AG10803 (cell line): ENCODE measurements around the gene ZNF813.

ENCODE experiments used
- DNase-seq: peaks from one replicate; pipeline ENCODE4 v3.0.0; 2010; ENCODE audit warnings: low read depth
- H3K4me3 ChIP-seq: 2 replicates; pipeline ENCODE4 v1.5.1; 2011; ENCODE audit warnings: mild to moderate bottlenecking, low read length, control low read depth
- CTCF ChIP-seq: conservative IDR thresholded peaks from 2 replicates; pipeline ENCODE4 v1.5.1; 2011; ENCODE audit warnings: mild to moderate bottlenecking, low read length, control low read depth, inconsistent platforms

Gene ZNF813

DNA sequence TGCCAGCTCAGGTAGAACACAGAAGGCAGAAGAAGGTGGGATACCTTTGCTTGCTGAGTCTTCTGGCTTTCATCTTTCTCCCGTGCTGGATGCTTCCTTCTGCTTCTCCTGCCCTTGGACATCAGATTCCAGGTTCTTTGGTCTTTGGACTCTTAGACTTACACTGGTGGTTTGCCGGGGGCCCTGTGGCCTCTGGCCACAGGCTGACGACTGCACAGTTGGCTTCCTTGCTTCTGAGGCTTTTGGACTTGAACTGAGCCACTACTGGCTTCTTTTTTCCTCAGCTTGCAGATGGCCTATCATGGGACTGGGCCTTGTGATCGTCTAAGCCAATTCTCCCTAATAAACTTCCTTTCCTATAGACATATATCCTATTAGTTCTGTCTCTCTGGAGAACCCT lies 50.6 kb downstream of the ZNF813 start:
- TF ChIP-seq CTCF = no peak
- no peak for DNase-seq

GRCh38 chr19:53518716-53519115 lies 51.2 kb downstream of the ZNF813 start:
- no peak for DNase-seq
- H3K4me3 ChIP-seq = no peak overlapping the region
- no peak for TF ChIP-seq CTCF

More for the DNA sequence above, 50.6 kb downstream of the ZNF813 start:
- H3K4me3 ChIP-seq = no peak overlapping the region

DNA sequence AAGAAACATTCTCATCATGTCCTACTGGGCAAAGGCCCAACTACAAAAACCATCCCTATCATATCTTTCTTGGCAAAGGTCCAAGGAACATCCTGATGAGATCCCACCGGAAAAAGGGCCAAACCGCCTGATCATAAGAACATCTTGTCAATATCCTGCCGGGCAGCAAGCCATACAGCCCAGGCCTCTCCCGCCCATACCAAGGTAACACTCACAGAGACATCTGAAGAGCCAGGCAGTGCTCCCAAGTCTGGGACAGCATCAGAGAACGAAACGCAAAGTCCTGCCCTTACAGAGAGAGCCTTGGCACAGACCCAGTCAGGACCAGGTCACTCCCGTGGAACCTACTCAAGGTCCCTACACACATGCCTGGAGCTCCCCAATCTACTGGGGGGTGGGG lies 51.9 kb downstream of the ZNF813 start:
- TF ChIP-seq CTCF = no peak
- no peak for DNase-seq
- no peak overlapping the region for H3K4me3 ChIP-seq

DNA sequence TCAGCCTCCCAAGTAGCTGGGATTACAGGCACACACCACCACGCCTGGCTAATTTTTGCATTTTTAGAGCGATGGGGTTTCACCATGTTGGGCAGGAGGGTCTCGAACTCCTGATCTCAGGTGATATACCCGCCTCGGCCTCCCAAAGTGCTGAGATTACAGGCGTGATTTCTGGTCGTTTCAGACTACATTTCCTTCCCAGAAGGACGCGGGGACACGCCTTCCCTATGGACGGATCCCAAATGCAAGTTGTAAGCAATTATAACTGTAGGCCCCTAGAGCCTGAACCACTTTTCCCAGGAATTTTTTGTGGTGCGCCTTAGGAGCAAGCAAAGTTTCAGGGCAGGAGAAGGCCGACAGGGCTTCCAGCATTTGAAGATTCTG lies 52.6 kb downstream of the ZNF813 start:
- H3K4me3 ChIP-seq = peak overlapping the region; percentile 94
- DNase-seq = no peak
- TF ChIP-seq CTCF = no peak

GRCh38 chr19:53520547-53521372 lies 53.2 kb downstream of the ZNF813 start:
- peak overlapping the region; percentile 94 for H3K4me3 ChIP-seq
- no peak for TF ChIP-seq CTCF
- peak; percentile 99 for DNase-seq

DNA sequence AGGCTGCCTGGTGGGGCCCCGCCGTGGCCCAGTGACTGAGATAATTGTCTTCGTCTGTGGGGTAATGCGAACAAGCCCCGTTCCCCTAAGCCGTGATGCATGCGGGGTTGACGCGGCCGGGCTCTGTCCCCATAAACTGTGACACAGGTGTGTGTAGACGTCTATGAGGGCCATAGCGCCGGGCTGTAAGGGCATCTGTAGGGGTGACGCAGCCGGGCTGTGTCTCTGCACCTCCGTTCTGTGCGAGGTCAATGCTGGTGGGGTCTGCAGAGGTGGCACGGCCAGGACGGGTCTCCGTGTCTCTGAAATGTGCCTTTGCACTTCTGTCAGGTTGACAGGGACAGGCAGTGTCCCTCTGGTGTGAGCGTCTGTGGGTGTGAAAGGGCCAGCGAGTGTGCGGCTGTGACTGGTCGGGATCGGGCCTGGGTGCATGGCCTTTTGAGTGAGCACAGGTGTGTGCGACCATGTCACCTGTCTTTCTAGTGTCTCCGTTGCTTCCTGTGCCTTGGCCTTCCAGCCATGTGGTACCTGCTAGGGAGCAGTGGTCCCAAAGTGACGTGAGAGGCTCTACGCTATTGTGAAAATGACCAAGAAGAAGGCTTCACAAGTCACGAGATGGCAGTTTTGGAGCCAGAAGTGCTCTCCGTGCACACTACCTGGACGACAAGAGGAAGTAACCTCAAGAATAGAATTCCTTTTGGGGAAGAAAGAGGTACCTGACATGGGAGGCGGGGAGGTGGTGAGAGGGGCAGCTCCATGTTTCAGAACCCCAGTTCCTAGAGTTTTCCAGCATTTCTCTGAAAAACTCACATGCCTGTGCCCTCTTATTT lies 54.1 kb downstream of the ZNF813 start:
- TF ChIP-seq CTCF = no peak
- DNase-seq = no peak
- H3K4me3 ChIP-seq = peak overlapping the region; percentile 94
